Esophagus mucosa (tissue), 1 donor: ENCODE results near the gene DBNDD2. TPM values are rescaled to one million over a fixed set of nuclear protein-coding genes. Genes with fewer than 3 reads are reported as not detected.
A peak's percentile ranks its signal among the peaks of the same experiment; 100 is the strongest.

Experiments
- ATAC-seq: fragments of 200-7000 bp; cut with Tn5 transposase; one replicate; pipeline ENCODE4 v1.9.1; 2020
- total RNA-seq: library from RNA; stranded (reverse); gene quantifications from one replicate; pipeline ENCODE4 v1.2.4, GENCODE V29; 2023
- donor health status: DM: yes; HTN: yes; CAD: no.

The DBNDD2 gene
- total RNA-seq: 22.6 TPM

GRCh38 chr20:45407783-45408645 lies at the start of gene DBNDD2:
DBNDD2 (plus strand) TSS chr20:45408289; CDS start chr20:45408468, 179 bp downstream.
- ATAC-seq: no peak

GRCh38 chr20:45359069-45359405 lies 49.1 kb upstream of the DBNDD2 start:
- no peak for ATAC-seq

GRCh38 chr20:45359406-45360148 lies 48.5 kb upstream of the DBNDD2 start:
- ATAC-seq: peak; percentile 12

- no peak for ATAC-seq
Measured at GRCh38 chr20:45361793-45362192, 46.3 kb upstream of the DBNDD2 start.

GRCh38 chr20:45362804-45363610 lies 45.1 kb upstream of the DBNDD2 start, which contains the start of gene SYS1:
SYS1 (plus strand) TSS chr20:45363156; CDS start chr20:45363532, 376 bp downstream.
- ATAC-seq: peak; percentile 94

GRCh38 chr20:45363611-45364492 lies 44.2 kb upstream of the DBNDD2 start:
- ATAC-seq: no peak

GRCh38 chr20:45365444-45365970 lies 42.6 kb upstream of the DBNDD2 start:
- ATAC-seq: no peak

GRCh38 chr20:45366192-45366591 lies 41.9 kb upstream of the DBNDD2 start:
- ATAC-seq: no peak

GRCh38 chr20:45366631-45367030 lies 41.5 kb upstream of the DBNDD2 start:
- ATAC-seq: no peak

- ATAC-seq: no peak
Measured at GRCh38 chr20:45367126-45367525, 41.0 kb upstream of the DBNDD2 start.

- no peak for ATAC-seq
Measured at GRCh38 chr20:45368221-45368980, 39.7 kb upstream of the DBNDD2 start.

GRCh38 chr20:45370571-45371160 lies 37.4 kb upstream of the DBNDD2 start:
- no peak for ATAC-seq

- no peak for ATAC-seq
Measured at GRCh38 chr20:45372241-45372640, 35.8 kb upstream of the DBNDD2 start.

GRCh38 chr20:45372646-45373352 lies 35.3 kb upstream of the DBNDD2 start:
- no peak for ATAC-seq

GRCh38 chr20:45373353-45374100 lies 34.6 kb upstream of the DBNDD2 start:
- ATAC-seq: peak; percentile 82

GRCh38 chr20:45374101-45374467 lies 34.0 kb upstream of the DBNDD2 start:
- no peak for ATAC-seq

GRCh38 chr20:45374966-45375365 lies 33.1 kb upstream of the DBNDD2 start:
- no peak for ATAC-seq

GRCh38 chr20:45377269-45377668 lies 30.8 kb upstream of the DBNDD2 start:
- ATAC-seq: no peak

GRCh38 chr20:45378191-45378590 lies 29.9 kb upstream of the DBNDD2 start, which contains the start of gene TP53TG5:
TP53TG5 (minus strand) TSS chr20:45378325; CDS start chr20:45378236, 89 bp downstream.
- ATAC-seq: no peak
